Measurements from ENCODE around the gene BCAS1. TPM values are rescaled to one million over a fixed set of nuclear protein-coding genes. Genes with fewer than 3 reads are reported as not detected.

BCAS1 gene
- total RNA-seq, 1 donor from 2014 or later, result 0.81 TPM

- Mint-ChIP-seq H3K27me3 (peaks cover 2% of the 10 kb centered on the region), H3K36me3 (ENCODE audit: insufficient read depth) (peaks cover 2% of the 10 kb centered on the region), H3K27ac (no peak overlapping the region), H3K4me3 (ENCODE audit: low read depth) (no peak overlapping the region), H3K9me3 (ENCODE audit: low read depth) (peaks cover 6% of the 10 kb centered on the region), H3K4me1 (ENCODE audit: low read depth) (no peaks in the 10 kb centered on the region)
- TF ChIP-seq, protein P1, sequence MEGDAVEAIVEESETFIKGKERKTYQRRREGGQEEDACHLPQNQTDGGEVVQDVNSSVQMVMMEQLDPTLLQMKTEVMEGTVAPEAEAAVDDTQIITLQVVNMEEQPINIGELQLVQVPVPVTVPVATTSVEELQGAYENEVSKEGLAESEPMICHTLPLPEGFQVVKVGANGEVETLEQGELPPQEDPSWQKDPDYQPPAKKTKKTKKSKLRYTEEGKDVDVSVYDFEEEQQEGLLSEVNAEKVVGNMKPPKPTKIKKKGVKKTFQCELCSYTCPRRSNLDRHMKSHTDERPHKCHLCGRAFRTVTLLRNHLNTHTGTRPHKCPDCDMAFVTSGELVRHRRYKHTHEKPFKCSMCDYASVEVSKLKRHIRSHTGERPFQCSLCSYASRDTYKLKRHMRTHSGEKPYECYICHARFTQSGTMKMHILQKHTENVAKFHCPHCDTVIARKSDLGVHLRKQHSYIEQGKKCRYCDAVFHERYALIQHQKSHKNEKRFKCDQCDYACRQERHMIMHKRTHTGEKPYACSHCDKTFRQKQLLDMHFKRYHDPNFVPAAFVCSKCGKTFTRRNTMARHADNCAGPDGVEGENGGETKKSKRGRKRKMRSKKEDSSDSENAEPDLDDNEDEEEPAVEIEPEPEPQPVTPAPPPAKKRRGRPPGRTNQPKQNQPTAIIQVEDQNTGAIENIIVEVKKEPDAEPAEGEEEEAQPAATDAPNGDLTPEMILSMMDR (IDR thresholded peaks at IDR 0.05; ENCODE audit: unreplicated experiment), result no peak
- DNase-seq (ENCODE audit: low spot score, unreplicated experiment), result no peak
These were observed 121.0 kb downstream of the BCAS1 start for GRCh38 chr20:53949319-53949839.

DNA sequence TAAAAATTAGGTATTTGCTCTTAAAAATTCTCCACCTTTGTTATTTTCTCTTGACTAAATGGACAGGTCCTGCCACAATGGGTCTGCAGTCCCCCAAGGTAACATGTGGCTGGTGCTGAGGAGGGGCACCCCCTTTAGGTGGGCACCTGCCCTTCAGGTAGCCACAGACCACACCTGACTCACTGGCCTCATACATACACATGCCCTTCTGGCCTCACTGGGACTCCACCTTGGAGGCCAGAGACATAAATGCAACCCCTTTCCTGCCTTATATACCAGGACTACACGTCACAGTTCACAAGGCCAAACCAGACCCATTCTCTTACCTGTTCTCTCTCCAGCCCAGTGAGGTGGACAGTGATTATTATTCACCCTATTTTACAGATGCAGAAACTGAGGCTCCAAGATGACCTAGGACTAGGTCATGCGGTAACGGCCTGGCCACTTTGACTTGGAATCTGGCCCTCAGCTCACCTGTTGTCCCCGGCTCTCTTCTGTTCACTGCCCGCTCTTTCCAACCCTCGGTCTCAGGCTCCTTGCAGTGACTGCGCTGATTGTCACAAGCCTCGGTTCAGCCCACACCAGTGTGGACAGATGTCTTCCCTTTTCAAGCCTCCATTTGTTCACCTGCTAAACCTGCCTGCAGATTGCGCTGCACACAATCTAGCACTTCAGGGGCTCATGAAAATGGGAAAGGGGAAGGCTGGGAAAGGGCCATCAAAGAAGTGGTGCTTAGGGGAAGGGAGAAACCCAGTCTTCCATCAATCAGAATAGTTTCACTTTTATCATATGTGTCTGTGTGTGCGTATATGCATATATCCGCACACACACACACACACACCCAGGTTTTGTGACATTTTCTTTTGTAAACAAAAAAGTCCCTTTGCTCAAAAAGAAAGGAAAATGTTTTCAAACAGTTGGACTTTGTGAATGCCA lies 121.7 kb downstream of the BCAS1 start:
- Mint-ChIP-seq H3K4me3 (ENCODE audit: low read depth) (no peak overlapping the region), H3K27me3 (peaks cover 2% of the 10 kb centered on the region), H3K36me3 (ENCODE audit: insufficient read depth) (peaks cover 2% of the 10 kb centered on the region), H3K9me3 (ENCODE audit: low read depth) (peaks cover 6% of the 10 kb centered on the region), H3K27ac (no peak overlapping the region), H3K4me1 (ENCODE audit: low read depth) (no peaks in the 10 kb centered on the region)
- TF ChIP-seq, protein P1 (IDR thresholded peaks at IDR 0.05; ENCODE audit: unreplicated experiment), result no peak
- no peak for DNase-seq (ENCODE audit: low spot score, unreplicated experiment)

- TF ChIP-seq, protein P1 (IDR thresholded peaks at IDR 0.05; ENCODE audit: unreplicated experiment), result no peak
- H3K36me3 Mint-ChIP-seq (ENCODE audit: insufficient read depth), result no peaks in the 10 kb centered on the region
- peaks cover 3% of the 10 kb centered on the region for H3K9me3 Mint-ChIP-seq (ENCODE audit: low read depth)
- peaks cover 1% of the 10 kb centered on the region for H3K4me1 Mint-ChIP-seq (ENCODE audit: low read depth)
- no peak overlapping the region for H3K4me3 Mint-ChIP-seq (ENCODE audit: low read depth)
- H3K27ac Mint-ChIP-seq, result no peak overlapping the region
- peaks cover 2% of the 10 kb centered on the region for H3K27me3 Mint-ChIP-seq
- DNase-seq (ENCODE audit: low spot score, unreplicated experiment), result no peak
These were observed 122.7 kb downstream of the BCAS1 start for GRCh38 chr20:53947501-53948195.

DNA sequence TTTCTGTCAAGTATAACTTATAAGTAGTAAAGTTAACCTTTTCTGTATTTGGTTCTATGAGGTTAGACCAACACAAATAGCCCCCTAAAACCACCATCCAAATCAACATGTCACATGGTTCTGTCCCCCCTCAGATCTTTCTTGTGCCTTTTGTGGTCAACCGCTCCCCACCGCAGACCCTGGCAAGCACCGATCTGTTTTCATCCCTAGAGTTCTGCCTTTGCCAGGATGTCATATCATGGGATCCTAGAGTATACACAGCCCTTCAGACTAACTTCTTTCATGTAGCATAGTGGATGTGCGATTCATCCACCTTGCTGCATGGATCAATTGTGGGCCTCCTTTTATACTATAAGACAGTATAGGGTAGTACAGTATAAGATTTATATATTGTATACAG lies 124.3 kb downstream of the BCAS1 start:
- H3K4me3 Mint-ChIP-seq (ENCODE audit: low read depth), result no peak overlapping the region
- no peaks in the 10 kb centered on the region for H3K9me3 Mint-ChIP-seq (ENCODE audit: low read depth)
- H3K4me1 Mint-ChIP-seq (ENCODE audit: low read depth), result peaks cover 14% of the 10 kb centered on the region
- TF ChIP-seq, protein P1 (IDR thresholded peaks at IDR 0.05; ENCODE audit: unreplicated experiment), result no peak
- H3K27ac Mint-ChIP-seq, result no peak overlapping the region
- no peak for DNase-seq (ENCODE audit: low spot score, unreplicated experiment)
- no peaks in the 10 kb centered on the region for H3K36me3 Mint-ChIP-seq (ENCODE audit: insufficient read depth)
- H3K27me3 Mint-ChIP-seq, result no peaks in the 10 kb centered on the region

DNA sequence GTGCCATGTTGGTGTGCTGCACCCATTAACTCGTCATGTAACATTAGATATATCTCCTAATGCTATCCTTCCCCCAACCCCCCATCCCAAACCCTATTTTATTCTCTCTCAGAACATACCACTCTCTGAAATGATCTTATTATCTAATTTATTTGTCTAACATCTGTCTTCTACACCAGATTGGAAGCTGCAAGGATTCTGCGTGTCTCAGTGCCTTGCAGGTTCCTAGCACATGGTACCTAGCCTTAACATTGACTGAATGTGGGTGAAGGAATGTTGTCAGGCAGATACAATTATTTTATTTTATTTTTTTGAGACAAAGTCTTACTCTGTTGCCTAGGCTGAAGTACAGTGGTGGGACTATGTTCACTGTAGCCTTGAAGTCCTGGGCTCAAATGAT lies 124.9 kb downstream of the BCAS1 start:
- no peak for DNase-seq (ENCODE audit: low spot score, unreplicated experiment)
- no peak overlapping the region for H3K4me3 Mint-ChIP-seq (ENCODE audit: low read depth)
- TF ChIP-seq, protein P1 (IDR thresholded peaks at IDR 0.05; ENCODE audit: unreplicated experiment), result no peak
- H3K36me3 Mint-ChIP-seq (ENCODE audit: insufficient read depth), result no peaks in the 10 kb centered on the region
- H3K27me3 Mint-ChIP-seq, result no peaks in the 10 kb centered on the region
- H3K4me1 Mint-ChIP-seq (ENCODE audit: low read depth), result peaks cover 20% of the 10 kb centered on the region
- H3K27ac Mint-ChIP-seq, result no peak overlapping the region
- no peaks in the 10 kb centered on the region for H3K9me3 Mint-ChIP-seq (ENCODE audit: low read depth)
